OCI-LY3 (cell line): Measurements from ENCODE around the gene OR51B4.

Source experiments
- EZH2phosphoT487 ChIP-seq: fragments of 200-600 bp; shearing (Covaris generic); IDR thresholded peaks from 2 replicates; pipeline ENCODE4 v1.6.1; 2018; ENCODE audit warnings: antibody characterized with exemption, mixed run types, low read depth
- TF ChIP-seq, protein P1 (sequence below): fragments of 200-600, 300-600 bp; sonication (generic); IDR thresholded peaks from 2 replicates; pipeline ENCODE4 v1.5.1; 2014; ENCODE audit warnings: antibody characterized with exemption, low read length, low read depth

DNA sequence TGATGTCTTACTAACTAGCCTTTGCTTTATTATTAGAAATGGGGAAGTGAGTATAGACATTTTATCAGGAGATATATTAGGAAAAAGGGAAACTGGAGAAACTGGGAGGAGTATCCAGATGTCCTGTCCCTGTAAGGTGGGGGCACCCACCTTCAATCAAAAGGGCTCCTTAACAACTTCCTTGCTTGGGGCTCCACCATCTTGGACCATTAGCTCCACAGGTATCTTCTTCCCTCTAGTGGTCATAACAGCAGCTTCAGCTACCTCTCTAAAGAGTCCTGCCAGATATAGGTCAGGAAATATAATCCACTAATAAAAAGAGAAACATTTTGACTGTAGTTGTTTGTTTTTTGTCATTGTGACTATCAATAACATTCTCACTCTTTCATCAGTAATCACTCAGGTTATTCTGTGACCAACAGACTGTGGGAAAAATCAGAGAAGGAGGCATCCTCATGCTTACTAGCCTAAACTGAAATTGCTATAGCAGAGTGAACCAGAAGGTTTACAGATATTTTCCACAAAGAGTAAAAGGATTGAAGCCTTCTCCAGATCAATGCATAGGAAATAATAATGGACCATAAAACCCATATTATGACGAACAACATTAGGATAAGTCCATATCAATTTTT lies 10.4 kb downstream of the OR51B4 start:
- TF ChIP-seq, protein P1, sequence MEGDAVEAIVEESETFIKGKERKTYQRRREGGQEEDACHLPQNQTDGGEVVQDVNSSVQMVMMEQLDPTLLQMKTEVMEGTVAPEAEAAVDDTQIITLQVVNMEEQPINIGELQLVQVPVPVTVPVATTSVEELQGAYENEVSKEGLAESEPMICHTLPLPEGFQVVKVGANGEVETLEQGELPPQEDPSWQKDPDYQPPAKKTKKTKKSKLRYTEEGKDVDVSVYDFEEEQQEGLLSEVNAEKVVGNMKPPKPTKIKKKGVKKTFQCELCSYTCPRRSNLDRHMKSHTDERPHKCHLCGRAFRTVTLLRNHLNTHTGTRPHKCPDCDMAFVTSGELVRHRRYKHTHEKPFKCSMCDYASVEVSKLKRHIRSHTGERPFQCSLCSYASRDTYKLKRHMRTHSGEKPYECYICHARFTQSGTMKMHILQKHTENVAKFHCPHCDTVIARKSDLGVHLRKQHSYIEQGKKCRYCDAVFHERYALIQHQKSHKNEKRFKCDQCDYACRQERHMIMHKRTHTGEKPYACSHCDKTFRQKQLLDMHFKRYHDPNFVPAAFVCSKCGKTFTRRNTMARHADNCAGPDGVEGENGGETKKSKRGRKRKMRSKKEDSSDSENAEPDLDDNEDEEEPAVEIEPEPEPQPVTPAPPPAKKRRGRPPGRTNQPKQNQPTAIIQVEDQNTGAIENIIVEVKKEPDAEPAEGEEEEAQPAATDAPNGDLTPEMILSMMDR: peak; percentile 71
- no peak for TF ChIP-seq EZH2phosphoT487
